A549 (cell line): Measurements from ENCODE around the gene IPO4. TPM values are rescaled to one million over a fixed set of nuclear protein-coding genes. Genes with fewer than 3 reads are reported as not detected.

Experiments used
- ATAC-seq, 2 experiments: fragments of 200-7000 bp in 1 of 2; fragments of >200 bp in 1 of 2; cut with Nextera tagmentation in 1 of 2; cut with Tn5 transposase in 1 of 2; 3 replicates each; pipeline versions ENCODE4 v1.8.0 to v1.9.1; 2018 to 2020; ENCODE audit warnings: mild to moderate bottlenecking in 1 of 2, moderate library complexity in 1 of 2
- CTCF ChIA-PET: fragments of 300-600 bp; sonication (Branson Sonifier 250); formaldehyde crosslinking; extraction: SDS; loops from one replicate; lab custom pipeline; 2021; ENCODE audit warnings: antibody characterized with exemption, inconsistent platforms; lab: Yijun Ruan, JAX
- POLR2A ChIA-PET: fragments of 350-600 bp; formaldehyde crosslinking; extraction: SDS; loops from one replicate; lab custom pipeline; 2021; ENCODE audit warnings: antibody characterized with exemption, inconsistent platforms; lab: Yijun Ruan, JAX
- DNase-seq, 2 experiments: peaks; one replicate each; pipeline versions ENCODE4 v3.0.0 to v3.0.0-alpha.2; 2011 to 2016; ENCODE audit warnings: low read depth in 1 of 2, low spot score in 1 of 2
- FAIRE-seq: peaks from 2 replicates; lab custom pipeline; 2011; peaks lifted over from hg19 to GRCh38; lab: Jason Lieb, UNC
- H3K27ac ChIP-seq, 2 experiments: fragments of >200 bp; sonication (Bioruptor Twin); formaldehyde crosslinking; 3 replicates each; pipeline ENCODE4 v1.5.1; 2016 to 2017
- H3K4me1 ChIP-seq: fragments of >200 bp; sonication (Bioruptor Twin); formaldehyde crosslinking; 3 replicates; pipeline ENCODE4 v1.6.1; 2016
- H3K4me2 ChIP-seq: fragments of >200 bp; sonication (Bioruptor Twin); formaldehyde crosslinking; 3 replicates; pipeline ENCODE4 v1.6.1; 2016
- H3K4me3 ChIP-seq: fragments of >200 bp; sonication (Bioruptor Twin); formaldehyde crosslinking; 3 replicates; pipeline ENCODE4 v1.5.1; 2016
- H3K9me3 ChIP-seq: fragments of >200 bp; sonication (Bioruptor Twin); formaldehyde crosslinking; 3 replicates; pipeline ENCODE4 v1.6.1; 2016
- ATOH8 ChIP-seq: fragments of 250-450 bp; sonication (Bioruptor Pico); IDR thresholded peaks from 2 replicates; pipeline ENCODE4 v1.5.0; 2020; ENCODE audit warnings: low read depth, mild to moderate bottlenecking, moderate library complexity
- CHD2 ChIP-seq: fragments of 150-350 bp; IDR thresholded peaks from 2 replicates; pipeline ENCODE4 v1.6.1; 2014; ENCODE audit warnings: low read length; ENCODE audit not compliant: partially characterized antibody
- EHMT2 ChIP-seq: fragments of 200-600 bp; sonication (generic); IDR thresholded peaks from 2 replicates; pipeline ENCODE4 v1.6.1; 2016; ENCODE audit warnings: antibody characterized with exemption, low read depth, mild to moderate bottlenecking, moderate library complexity
- ELK1 ChIP-seq: fragments of 150-350 bp; IDR thresholded peaks from 2 replicates; pipeline ENCODE4 v1.6.1; 2014; ENCODE audit warnings: low read depth, mild to moderate bottlenecking, low read length
- FOSB ChIP-seq: fragments of 250-450 bp; sonication (Bioruptor Pico); IDR thresholded peaks from 2 replicates; pipeline ENCODE4 v1.5.0; 2020; ENCODE audit warnings: mild to moderate bottlenecking, moderate library complexity
- FOSL2 ChIP-seq, 2 experiments: fragments of 450-650 bp in 1 of 2; fragments of >200 bp in 1 of 2; sonication (Bioruptor Twin) in 1 of 2; formaldehyde crosslinking; IDR thresholded peaks; 2 replicates each; pipeline versions ENCODE4 v1.5.0 to v1.6.1; 2016 to 2020; ENCODE audit warnings: mild to moderate bottlenecking in 1 of 2, moderate library complexity in 1 of 2
- HES2 ChIP-seq: fragments of >200 bp; sonication (Bioruptor Twin); formaldehyde crosslinking; IDR thresholded peaks from 2 replicates; pipeline ENCODE4 v1.6.1; 2016
- HOXB13 ChIP-seq: fragments of 250-450 bp; sonication (Bioruptor Pico); IDR thresholded peaks from 2 replicates; pipeline ENCODE4 v1.5.0; 2020; ENCODE audit warnings: low read depth, mild to moderate bottlenecking, moderate library complexity
- HOXB5 ChIP-seq: fragments of 250-450 bp; sonication (Bioruptor Pico); IDR thresholded peaks from 2 replicates; pipeline ENCODE4 v1.5.0; 2020; ENCODE audit warnings: mild to moderate bottlenecking, moderate library complexity
- JUNB ChIP-seq: fragments of >200 bp; sonication (Bioruptor Twin); formaldehyde crosslinking; IDR thresholded peaks from 2 replicates; pipeline ENCODE4 v1.6.1; 2016
- KDM1A ChIP-seq: fragments of 200-600 bp; sonication (generic); IDR thresholded peaks from 2 replicates; pipeline ENCODE4 v1.6.1; 2016; ENCODE audit warnings: low read depth, mild to moderate bottlenecking
- KDM5A ChIP-seq: fragments of 200-600 bp; sonication (generic); IDR thresholded peaks from 2 replicates; pipeline ENCODE4 v1.6.1; 2016; ENCODE audit warnings: antibody characterized with exemption, mild to moderate bottlenecking
- MAFK ChIP-seq: fragments of 450-650 bp; IDR thresholded peaks from 2 replicates; pipeline ENCODE4 v1.6.1; 2014; ENCODE audit not compliant: partially characterized antibody
- MAX ChIP-seq: IDR thresholded peaks from 2 replicates; pipeline ENCODE4 v1.6.1; 2012
- MAZ ChIP-seq: fragments of 150-350 bp; IDR thresholded peaks from 2 replicates; pipeline ENCODE4 v1.6.1; 2014; ENCODE audit warnings: antibody characterized with exemption, low read depth, low read length, borderline replicate concordance
- MYC ChIP-seq: IDR thresholded peaks from 2 replicates; pipeline ENCODE4 v1.6.1; 2012; ENCODE audit warnings: mild to moderate bottlenecking, inconsistent platforms, low read length, improper control_type of control experiment, borderline replicate concordance
- NPAS2 ChIP-seq: fragments of 250-450 bp; sonication (Bioruptor Pico); IDR thresholded peaks from 2 replicates; pipeline ENCODE4 v1.8.0; 2022; ENCODE audit warnings: mild to moderate bottlenecking, moderate library complexity, borderline replicate concordance
- NR3C1 ChIP-seq: fragments of >200 bp; sonication (Bioruptor Twin); formaldehyde crosslinking; IDR thresholded peaks from 3 replicates; pipeline ENCODE4 v1.6.1; 2017
- POLR2AphosphoS2 ChIP-seq: conservative IDR thresholded peaks from 2 replicates; pipeline ENCODE4 v1.6.1; 2012; ENCODE audit warnings: low read length, improper control_type of control experiment, inconsistent platforms
- RAD21 ChIP-seq, 2 experiments: fragments of >200 bp in 1 of 2; sonication (Bioruptor Twin) in 1 of 2; formaldehyde crosslinking in 1 of 2; IDR thresholded peaks in 1 of 2; conservative IDR thresholded peaks in 1 of 2; 2 replicates in 1 of 2; 3 replicates in 1 of 2; pipeline ENCODE4 v1.6.1; 2012 to 2018; ENCODE audit warnings: inconsistent platforms in 1 of 2
- RARB ChIP-seq: fragments of 250-450 bp; sonication (Bioruptor Pico); IDR thresholded peaks from 2 replicates; pipeline ENCODE4 v1.8.0; 2021; ENCODE audit warnings: mild to moderate bottlenecking, moderate library complexity
- RNF2 ChIP-seq: fragments of 200-600 bp; sonication (generic); IDR thresholded peaks from 2 replicates; pipeline ENCODE4 v1.6.1; 2016; ENCODE audit warnings: low read depth, mild to moderate bottlenecking, antibody characterized with exemption, moderate library complexity, borderline replicate concordance
- TFCP2L1 ChIP-seq: fragments of 250-450 bp; sonication (Bioruptor Pico); IDR thresholded peaks from 2 replicates; pipeline ENCODE4 v1.5.0; 2021; ENCODE audit warnings: mild to moderate bottlenecking
- TP53 ChIP-seq: fragments of 250-450 bp; sonication (Bioruptor Pico); IDR thresholded peaks from 2 replicates; pipeline ENCODE4 v1.5.0; 2021; ENCODE audit warnings: mild to moderate bottlenecking, moderate library complexity
- ZC3H11A ChIP-seq: fragments of 450-650 bp; IDR thresholded peaks from 2 replicates; pipeline ENCODE4 v1.6.1; 2014; ENCODE audit warnings: antibody characterized with exemption, mild to moderate bottlenecking
- ZNF302 ChIP-seq: fragments of 250-450 bp; sonication (Bioruptor Pico); IDR thresholded peaks from 2 replicates; pipeline ENCODE4 v1.9.0; 2021; ENCODE audit warnings: inconsistent platforms, mild to moderate bottlenecking, moderate library complexity
- ZSCAN20 ChIP-seq: fragments of 250-450 bp; sonication (Bioruptor Pico); IDR thresholded peaks from 2 replicates; pipeline ENCODE4 v1.8.0; 2022; ENCODE audit warnings: mild to moderate bottlenecking, moderate library complexity
- WGBS: methylation state at CpG from one replicate; pipeline ENCODE4 v1.1.6; 2017; ENCODE audit errors: missing lambda C conversion rate; 5-methylcytosine and 5-hydroxymethylcytosine counted together
- polyA plus RNA-seq, 4 experiments: library from polyadenylated mRNA; depleted of rRNA in 3 of 4; stranded (reverse); fragments of >200 nt; fragmentation: RNase III in 1 of 4; extraction: RNeasy Plus Mini Kit Qiagen cat#74134 plus additional on column Dnase treatment in 1 of 4; gene quantifications; 2 replicates in 3 of 4; 3 replicates in 1 of 4; pipeline ENCODE4 v1.2.3, GENCODE V29; 2011 to 2017
- TF ChIP-seq, protein P1 (sequence below): fragments of >200 bp; sonication (Bioruptor Twin); formaldehyde crosslinking; IDR thresholded peaks from 3 replicates; pipeline ENCODE4 v1.6.1; 2016
- TF ChIP-seq, protein P2 (sequence below): IDR thresholded peaks from 2 replicates; pipeline ENCODE4 v1.6.1; 2012; ENCODE audit warnings: low read depth, borderline replicate concordance

Gene IPO4
- polyA plus RNA-seq, 2 of the 4 experiments (the other 2 are of a cell fraction): 37.1 to 91.7 TPM

DNA sequence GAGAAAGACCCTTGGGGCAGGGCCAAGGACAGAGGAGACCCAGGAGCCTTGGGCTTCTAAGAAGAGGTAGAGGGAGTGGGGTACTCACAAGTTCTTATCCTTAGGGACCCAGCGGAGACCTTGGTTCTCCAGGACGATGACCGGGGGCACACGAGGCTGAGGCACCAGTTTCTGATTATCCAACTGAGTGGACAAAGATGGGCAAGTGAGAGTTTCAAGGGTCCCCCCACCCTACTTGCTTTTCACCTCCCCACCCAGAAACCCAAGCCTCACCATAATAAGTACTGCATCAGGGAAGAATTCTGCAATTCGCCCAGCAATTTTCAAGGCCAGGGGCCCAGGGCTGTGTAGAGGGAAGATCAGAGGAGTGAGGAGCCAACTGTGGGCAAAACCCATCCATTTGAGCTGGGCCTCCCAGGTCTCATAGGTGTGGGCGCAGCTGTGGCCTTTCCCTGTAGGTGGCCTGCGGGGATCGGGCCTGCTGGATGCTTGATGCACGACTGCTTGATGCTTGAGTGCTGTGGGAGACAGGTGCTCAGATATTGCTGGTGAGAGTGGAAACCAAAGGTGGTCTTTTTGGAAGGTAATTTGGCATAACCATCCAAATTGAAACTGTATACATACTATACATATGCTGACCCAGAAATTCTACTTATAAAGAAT lies 49.2 kb downstream of the IPO4 start:
- WGBS: 88% methylated on average over 9 of the region's 9 CpGs
- ATAC-seq (no peak), FAIRE-seq (no peak), DNase-seq (peak; percentile 38 to 46)
- Histone ChIP-seq H3K4me3 (peak overlapping the region; percentile 59), H3K4me1 (peaks cover 37% of the 10 kb centered on the region), H3K9me3 (no peaks in the 10 kb centered on the region), H3K27ac (0 out of 6 replicates have a peak overlapping the region, but pooled peaks of 1 of the 2 experiments have one; percentile 7), H3K4me2 (peak overlapping the region; percentile 78)
- CTCF ChIA-PET: interaction anchor here (1.0 to 5.4 kb wide), 7 partner anchors 15 to 105 kb away, joined by 3 to 47 read pairs (median 3); partner anchors contain the start of genes DCAF11, IRF9 and NRL
- POLR2A ChIA-PET: interaction anchor here (1.1 to 2.9 kb wide), 2 partner anchors 7 to 25 kb away, joined by 5 to 31 read pairs; partner anchors contain the start of genes DCAF11 and NRL
- TF ChIP-seq FOSL2 (IDR thresholded peaks at IDR 0.05): no peak
- TF ChIP-seq FOSL2 (CRISPR knock-in tag; IDR thresholded peaks at IDR 0.05): no peak
- no peak for TF ChIP-seq ATOH8 (CRISPR knock-in tag)
- TF ChIP-seq ELK1: no peak
- no peak for TF ChIP-seq EHMT2
- TF ChIP-seq HOXB13 (CRISPR knock-in tag): no peak
- TF ChIP-seq, protein P1, sequence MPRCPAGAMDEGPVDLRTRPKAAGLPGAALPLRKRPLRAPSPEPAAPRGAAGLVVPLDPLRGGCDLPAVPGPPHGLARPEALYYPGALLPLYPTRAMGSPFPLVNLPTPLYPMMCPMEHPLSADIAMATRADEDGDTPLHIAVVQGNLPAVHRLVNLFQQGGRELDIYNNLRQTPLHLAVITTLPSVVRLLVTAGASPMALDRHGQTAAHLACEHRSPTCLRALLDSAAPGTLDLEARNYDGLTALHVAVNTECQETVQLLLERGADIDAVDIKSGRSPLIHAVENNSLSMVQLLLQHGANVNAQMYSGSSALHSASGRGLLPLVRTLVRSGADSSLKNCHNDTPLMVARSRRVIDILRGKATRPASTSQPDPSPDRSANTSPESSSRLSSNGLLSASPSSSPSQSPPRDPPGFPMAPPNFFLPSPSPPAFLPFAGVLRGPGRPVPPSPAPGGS: no peak
- TF ChIP-seq, protein P2, sequence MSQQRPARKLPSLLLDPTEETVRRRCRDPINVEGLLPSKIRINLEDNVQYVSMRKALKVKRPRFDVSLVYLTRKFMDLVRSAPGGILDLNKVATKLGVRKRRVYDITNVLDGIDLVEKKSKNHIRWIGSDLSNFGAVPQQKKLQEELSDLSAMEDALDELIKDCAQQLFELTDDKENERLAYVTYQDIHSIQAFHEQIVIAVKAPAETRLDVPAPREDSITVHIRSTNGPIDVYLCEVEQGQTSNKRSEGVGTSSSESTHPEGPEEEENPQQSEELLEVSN: no peak
- no peak for TF ChIP-seq TFCP2L1 (CRISPR knock-in tag)
- TF ChIP-seq RAD21 (conservative IDR thresholded peaks at IDR 0.05 in 1 of 2, IDR thresholded peaks at IDR 0.05 in 1 of 2): no peak
- TF ChIP-seq MAFK: no peak
- TF ChIP-seq RARB (CRISPR knock-in tag): no peak
- no peak for TF ChIP-seq RNF2
- TF ChIP-seq ZC3H11A: no peak
- no peak for TF ChIP-seq MAX
- TF ChIP-seq KDM5A: no peak
- TF ChIP-seq HOXB5 (CRISPR knock-in tag): no peak
- no peak for TF ChIP-seq CHD2

DNA sequence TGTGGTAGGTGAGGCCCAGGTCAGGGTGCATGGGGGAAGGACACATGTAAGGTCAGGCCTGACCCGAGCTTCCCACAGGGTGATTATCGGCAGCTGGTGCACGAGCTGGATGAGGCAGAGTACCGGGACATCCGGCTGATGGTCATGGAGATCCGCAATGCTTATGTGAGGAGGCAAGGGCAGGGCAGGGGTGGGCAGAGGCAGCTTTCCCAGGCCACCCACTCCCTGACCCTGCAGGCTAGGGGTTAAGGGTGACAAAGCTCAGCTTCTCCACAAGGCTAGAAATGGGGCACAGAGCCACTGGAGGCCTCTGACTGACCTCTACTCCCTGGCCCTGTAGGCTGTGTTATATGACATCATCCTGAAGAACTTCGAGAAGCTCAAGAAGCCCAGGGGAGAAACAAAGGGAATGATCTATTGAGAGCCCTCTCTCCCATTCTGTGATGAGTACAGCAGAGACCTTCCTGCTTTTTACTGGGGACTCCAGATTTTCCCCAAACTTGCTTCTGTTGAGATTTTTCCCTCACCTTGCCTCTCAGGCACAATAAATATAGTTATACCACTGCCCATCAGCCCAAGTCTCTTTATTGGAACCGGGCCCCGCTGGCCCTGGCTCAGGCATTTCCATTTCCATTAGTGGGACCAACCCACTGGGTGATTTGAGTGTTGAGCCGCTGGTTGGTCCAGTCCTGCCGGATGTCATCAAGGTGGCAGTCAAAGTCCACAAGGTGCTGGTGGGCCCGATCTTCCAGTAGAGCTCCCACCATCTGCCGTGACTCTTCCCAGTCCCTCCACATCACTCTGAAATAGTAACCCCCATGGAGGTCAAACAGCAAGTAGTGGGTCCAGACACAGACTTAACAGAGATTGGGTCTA lies 50.0 kb downstream of the IPO4 start:
- Histone ChIP-seq H3K9me3 (no peaks in the 10 kb centered on the region), H3K4me1 (peaks cover 37% of the 10 kb centered on the region), H3K4me3 (no peak overlapping the region), H3K4me2 (peak overlapping the region; percentile 78; the same call in 2 of the 3 replicates), H3K27ac (no peak overlapping the region)
- WGBS: 88% methylated on average over 13 of the region's 13 CpGs
- FAIRE-seq (no peak), DNase-seq (no peak), ATAC-seq (no peak)
- CTCF ChIA-PET: interaction anchor here (1.0 to 5.4 kb wide), 12 partner anchors 10 to 159 kb away, joined by 3 to 47 read pairs (median 4); partner anchors contain the start of genes DCAF11, IRF9, NRL and RNF31
- POLR2A ChIA-PET: interaction anchor here (1.0 to 5.2 kb wide), 4 partner anchors 8 to 45 kb away, joined by 4 to 48 read pairs (median 18); partner anchors contain the start of genes DCAF11, NRL and PCK2
- TF ChIP-seq, protein P2: no peak
- TF ChIP-seq NR3C1 (no peak), TP53 (CRISPR knock-in tag) (no peak), HES2 (no peak), FOSB (no peak), MYC (no peak), ZSCAN20 (CRISPR knock-in tag) (no peak), POLR2AphosphoS2 (no peak), KDM1A (no peak), FOSL2 (IDR thresholded peaks at IDR 0.05) (no peak), FOSL2 (CRISPR knock-in tag; IDR thresholded peaks at IDR 0.05) (no peak), RAD21 (conservative IDR thresholded peaks at IDR 0.05 in 1 of 2, IDR thresholded peaks at IDR 0.05 in 1 of 2) (no peak), ZNF302 (CRISPR knock-in tag) (no peak), MAZ (no peak), JUNB (no peak), NPAS2 (CRISPR knock-in tag) (no peak), ZC3H11A (no peak)
